Ishikawa (cell line): ENCODE data around the gene EIF4E3.

ENCODE experiments used
- CEBPB ChIP-seq: IDR thresholded peaks from 2 replicates; pipeline ENCODE4 v1.6.1; 2012
- CREB1 ChIP-seq: IDR thresholded peaks from 2 replicates; pipeline ENCODE4 v1.6.1; 2012; ENCODE audit warnings: low read depth
- EGR1 ChIP-seq: IDR thresholded peaks from 2 replicates; pipeline ENCODE4 v1.6.1; 2012
- EP300 ChIP-seq: IDR thresholded peaks from 2 replicates; pipeline ENCODE4 v1.6.1; 2012; ENCODE audit warnings: borderline replicate concordance
- FOXM1 ChIP-seq: IDR thresholded peaks from 2 replicates; pipeline ENCODE4 v1.6.1; 2012; ENCODE audit warnings: low read depth, borderline replicate concordance
- NFIC ChIP-seq: IDR thresholded peaks from 2 replicates; pipeline ENCODE4 v1.6.1; 2012
- RAD21 ChIP-seq: IDR thresholded peaks from 2 replicates; pipeline ENCODE4 v1.6.1; 2012; ENCODE audit warnings: low read depth
- TCF12 ChIP-seq: IDR thresholded peaks from 2 replicates; pipeline ENCODE4 v1.6.1; 2012; ENCODE audit warnings: low read depth
- TEAD4 ChIP-seq: IDR thresholded peaks from 2 replicates; pipeline ENCODE4 v1.6.1; 2012
- YY1 ChIP-seq: IDR thresholded peaks from 2 replicates; pipeline ENCODE4 v1.6.1; 2012; ENCODE audit warnings: low read depth
- ZBTB7A ChIP-seq: IDR thresholded peaks from 2 replicates; pipeline ENCODE4 v1.6.1; 2012; ENCODE audit warnings: low read depth
- TF ChIP-seq, protein P1 (sequence below): IDR thresholded peaks from 2 replicates; pipeline ENCODE4 v1.6.1; 2012
- TF ChIP-seq, protein P2 (sequence below): IDR thresholded peaks from 2 replicates; pipeline ENCODE4 v1.6.1; 2012
- TF ChIP-seq, protein P3 (sequence below): IDR thresholded peaks from 2 replicates; pipeline ENCODE4 v1.6.1; 2012; ENCODE audit warnings: low read depth, mild to moderate bottlenecking

The EIF4E3 gene

DNA sequence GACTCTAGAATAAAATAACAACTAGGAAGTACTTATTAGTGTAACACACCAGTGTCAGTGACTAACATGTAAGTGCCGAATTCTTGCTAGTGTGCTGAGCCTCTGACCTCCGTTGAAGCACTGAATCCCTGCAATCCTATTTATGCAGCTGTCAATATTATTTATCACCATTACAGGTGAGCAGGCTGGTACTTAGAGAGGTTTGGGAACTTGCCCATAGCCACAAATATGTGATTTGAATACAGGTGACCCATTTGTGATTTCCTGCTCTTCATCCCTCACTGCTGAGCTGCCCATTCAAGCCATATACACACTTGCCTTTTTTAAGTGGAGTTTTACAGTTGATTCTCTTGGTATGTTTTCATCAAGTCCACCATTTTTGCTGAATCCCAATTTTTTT lies 12.2 kb downstream of the EIF4E3 start:
- TF ChIP-seq, protein P1, sequence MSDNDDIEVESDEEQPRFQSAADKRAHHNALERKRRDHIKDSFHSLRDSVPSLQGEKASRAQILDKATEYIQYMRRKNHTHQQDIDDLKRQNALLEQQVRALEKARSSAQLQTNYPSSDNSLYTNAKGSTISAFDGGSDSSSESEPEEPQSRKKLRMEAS: no peak
- TF ChIP-seq RAD21 (no peak), TEAD4 (peak; percentile 40; the same call in 1 of the 2 replicates), ZBTB7A (no peak), TCF12 (0 out of 2 replicates have a peak, but pooled peaks have one; percentile 23), YY1 (no peak), FOXM1 (no peak), CREB1 (no peak), NFIC (peak; percentile 58), EP300 (no peak), EGR1 (no peak)
- TF ChIP-seq, protein P2, sequence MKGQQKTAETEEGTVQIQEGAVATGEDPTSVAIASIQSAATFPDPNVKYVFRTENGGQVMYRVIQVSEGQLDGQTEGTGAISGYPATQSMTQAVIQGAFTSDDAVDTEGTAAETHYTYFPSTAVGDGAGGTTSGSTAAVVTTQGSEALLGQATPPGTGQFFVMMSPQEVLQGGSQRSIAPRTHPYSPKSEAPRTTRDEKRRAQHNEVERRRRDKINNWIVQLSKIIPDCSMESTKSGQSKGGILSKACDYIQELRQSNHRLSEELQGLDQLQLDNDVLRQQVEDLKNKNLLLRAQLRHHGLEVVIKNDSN: no peak
- TF ChIP-seq, protein P3, sequence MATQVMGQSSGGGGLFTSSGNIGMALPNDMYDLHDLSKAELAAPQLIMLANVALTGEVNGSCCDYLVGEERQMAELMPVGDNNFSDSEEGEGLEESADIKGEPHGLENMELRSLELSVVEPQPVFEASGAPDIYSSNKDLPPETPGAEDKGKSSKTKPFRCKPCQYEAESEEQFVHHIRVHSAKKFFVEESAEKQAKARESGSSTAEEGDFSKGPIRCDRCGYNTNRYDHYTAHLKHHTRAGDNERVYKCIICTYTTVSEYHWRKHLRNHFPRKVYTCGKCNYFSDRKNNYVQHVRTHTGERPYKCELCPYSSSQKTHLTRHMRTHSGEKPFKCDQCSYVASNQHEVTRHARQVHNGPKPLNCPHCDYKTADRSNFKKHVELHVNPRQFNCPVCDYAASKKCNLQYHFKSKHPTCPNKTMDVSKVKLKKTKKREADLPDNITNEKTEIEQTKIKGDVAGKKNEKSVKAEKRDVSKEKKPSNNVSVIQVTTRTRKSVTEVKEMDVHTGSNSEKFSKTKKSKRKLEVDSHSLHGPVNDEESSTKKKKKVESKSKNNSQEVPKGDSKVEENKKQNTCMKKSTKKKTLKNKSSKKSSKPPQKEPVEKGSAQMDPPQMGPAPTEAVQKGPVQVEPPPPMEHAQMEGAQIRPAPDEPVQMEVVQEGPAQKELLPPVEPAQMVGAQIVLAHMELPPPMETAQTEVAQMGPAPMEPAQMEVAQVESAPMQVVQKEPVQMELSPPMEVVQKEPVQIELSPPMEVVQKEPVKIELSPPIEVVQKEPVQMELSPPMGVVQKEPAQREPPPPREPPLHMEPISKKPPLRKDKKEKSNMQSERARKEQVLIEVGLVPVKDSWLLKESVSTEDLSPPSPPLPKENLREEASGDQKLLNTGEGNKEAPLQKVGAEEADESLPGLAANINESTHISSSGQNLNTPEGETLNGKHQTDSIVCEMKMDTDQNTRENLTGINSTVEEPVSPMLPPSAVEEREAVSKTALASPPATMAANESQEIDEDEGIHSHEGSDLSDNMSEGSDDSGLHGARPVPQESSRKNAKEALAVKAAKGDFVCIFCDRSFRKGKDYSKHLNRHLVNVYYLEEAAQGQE: no peak

DNA sequence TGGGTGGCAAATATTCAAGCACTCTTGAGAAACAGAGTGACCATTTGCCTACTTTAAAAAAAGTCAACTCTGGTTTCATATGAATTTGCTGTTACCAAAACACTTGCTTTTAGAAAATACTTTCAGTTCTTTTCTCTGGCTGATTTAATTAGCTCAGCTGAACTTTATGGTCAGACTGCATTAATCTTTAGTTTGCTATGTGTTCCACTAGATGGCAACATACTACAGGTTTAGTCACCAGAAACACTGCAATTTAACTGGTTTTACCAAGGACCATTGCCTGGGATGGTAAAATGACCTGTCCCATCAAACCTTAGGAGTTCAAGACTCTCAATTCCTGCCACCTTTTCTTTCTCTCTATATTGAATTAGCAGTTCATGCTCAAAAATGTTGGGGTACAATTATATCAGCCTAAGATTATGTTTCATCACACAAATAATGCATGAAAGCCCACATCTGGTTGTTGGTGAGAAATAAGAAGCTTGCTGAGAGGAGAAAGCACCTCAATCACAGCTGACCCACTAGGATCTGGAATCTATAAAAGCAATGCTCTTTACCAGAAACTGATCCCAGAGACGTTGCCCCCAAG lies 14.2 kb downstream of the EIF4E3 start:
- TF ChIP-seq RAD21: peak; percentile 84
- TF ChIP-seq, protein P2: no peak; the same call in 1 of the 2 replicates

DNA sequence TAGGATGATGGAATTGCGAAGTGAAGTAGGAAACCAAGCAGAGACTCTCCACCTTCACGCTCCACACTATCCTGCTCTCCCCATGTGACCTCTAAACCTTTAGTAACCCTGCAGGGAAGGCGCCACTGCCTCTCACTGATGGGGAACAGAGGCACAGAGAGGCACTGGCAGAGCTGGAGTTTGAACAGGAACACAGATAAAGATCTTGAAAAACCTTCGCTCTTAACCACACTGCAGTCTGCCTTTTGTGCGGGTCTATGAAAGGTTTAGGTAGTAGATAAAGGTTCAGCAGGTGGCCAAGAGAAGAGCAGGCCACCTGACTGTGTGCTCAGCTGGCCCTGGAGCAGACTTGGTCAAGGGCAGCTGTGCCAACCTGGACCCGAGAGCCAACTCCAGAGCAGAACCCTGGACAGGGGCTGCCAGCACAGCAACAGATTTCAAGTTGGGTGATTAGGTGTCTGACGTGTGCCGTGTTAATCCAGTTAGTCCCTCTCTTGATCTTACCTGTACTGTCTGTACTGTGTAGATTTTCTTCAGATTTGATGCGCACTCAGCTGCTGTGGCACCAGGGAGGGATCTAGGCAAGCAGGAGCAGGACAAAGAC lies 15.2 kb downstream of the EIF4E3 start:
- TF ChIP-seq, protein P3: peak; percentile 61; the same call in 1 of the 2 replicates
- TF ChIP-seq ZBTB7A: no peak

DNA sequence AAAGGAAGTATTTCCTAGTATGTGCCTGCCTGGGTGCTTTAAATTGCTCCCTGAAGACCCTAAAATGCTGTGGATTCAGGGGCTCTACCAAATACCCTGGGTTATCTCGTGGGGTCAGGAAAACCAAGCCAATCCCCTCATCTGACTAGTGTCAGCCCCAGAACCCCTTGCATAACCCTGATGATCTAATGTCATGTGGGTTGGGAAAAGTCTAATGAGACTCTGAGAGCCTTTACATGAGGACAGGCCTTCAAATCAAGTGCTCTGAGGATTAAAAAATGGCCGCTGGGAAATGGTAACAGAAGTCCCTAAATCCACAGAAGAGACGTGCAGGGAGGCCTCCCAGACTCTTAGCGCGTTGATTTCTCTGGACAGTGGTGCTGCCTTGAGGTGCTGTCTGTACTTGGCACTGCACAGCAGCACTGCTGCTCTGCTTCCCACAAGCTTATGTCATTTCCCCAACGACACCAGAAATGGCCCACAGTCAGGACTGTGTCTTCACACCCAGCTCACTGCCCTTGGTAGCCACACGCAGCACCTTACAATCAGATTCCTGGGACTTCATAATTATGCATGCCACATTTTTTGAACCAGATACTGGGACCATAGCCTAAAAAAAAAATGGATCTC lies 16.6 kb downstream of the EIF4E3 start:
- TF ChIP-seq, protein P1: no peak
- TF ChIP-seq RAD21 (no peak), TCF12 (no peak), CEBPB (no peak), CREB1 (no peak), YY1 (no peak), FOXM1 (no peak)

DNA sequence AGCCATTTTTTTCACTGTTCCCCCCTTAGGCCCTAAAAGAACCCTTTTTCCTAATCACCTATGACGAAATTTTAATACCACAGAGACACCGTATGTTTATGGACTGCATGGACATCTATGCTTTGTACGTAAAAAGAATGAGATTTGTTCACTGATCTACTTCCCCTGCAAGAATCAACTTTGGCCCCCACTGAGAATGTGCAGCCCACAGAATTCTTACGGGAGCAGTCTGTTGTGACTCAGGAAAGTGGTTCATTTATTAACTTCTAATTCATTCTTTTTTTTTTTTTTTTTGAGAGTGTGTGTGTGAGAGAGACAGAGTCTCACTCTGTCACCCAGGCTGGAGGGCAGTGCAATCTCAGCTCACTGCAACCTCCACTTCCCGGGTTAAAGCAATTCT lies 17.6 kb downstream of the EIF4E3 start:
- TF ChIP-seq RAD21 (no peak), EGR1 (no peak), FOXM1 (no peak), EP300 (no peak), NFIC (no peak), TCF12 (no peak), CEBPB (no peak), TEAD4 (no peak)
- TF ChIP-seq, protein P1: no peak
- TF ChIP-seq, protein P3: no peak
